ENCODE results near the gene AATK. TPM values are rescaled to one million over a fixed set of nuclear protein-coding genes. Genes with fewer than 3 reads are reported as not detected.
A peak's percentile ranks its signal among the peaks of the same experiment; 100 is the strongest.

The AATK gene
- total and polyA plus RNA-seq, 2 of the 13 experiments (the other 11 are each of a cell fraction or from before 2014, with no cell fraction given): 2.9 to 8.4 TPM

DNA sequence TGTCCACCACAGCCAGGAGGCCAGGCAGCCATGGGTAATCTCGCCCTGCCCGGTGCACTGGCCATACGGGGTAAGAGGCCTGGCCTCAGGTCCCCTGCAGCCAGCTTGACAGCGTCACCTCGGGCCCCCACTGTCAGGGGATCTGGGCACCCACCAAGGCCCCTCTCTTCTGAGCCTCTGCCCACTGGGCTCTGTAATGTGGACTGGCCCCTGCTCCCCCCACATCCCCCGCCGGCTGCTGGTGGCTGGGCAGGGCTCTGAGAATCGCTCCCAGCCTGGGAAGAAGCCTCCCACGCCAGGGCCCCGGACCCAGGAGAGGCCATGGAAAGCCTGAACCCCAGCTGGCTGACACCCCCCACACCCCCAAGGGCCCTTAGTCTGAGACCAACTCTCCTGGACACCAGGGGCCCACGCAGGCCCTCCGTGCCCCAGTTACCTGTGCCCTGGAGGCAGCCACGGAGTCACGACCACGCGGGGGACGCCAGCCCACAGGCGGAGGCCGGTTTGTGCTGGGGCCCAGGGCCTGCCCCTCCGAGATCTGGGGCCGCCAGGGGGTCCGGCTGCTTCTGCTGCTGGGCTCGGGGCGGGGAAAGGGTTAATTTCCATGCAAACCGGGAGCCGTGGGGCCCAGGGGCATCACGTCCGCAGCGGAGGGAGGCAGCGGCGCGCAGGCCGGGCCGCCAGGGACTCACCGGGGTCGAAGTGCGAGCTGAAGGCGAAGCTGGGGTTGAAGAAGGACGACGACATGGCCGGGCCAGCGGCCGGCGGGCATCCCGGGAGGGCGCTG is 582 bp downstream of the AATK start, which contains the start of gene PVALEF (continued):
- peak; percentile 50; the same call in 1 of the 2 replicates for TF ChIP-seq AFF4 (CRISPR knock-in tag; IDR thresholded peaks at IDR 0.05)
- TF ChIP-seq ZMAT5 (CRISPR knock-in tag; IDR thresholded peaks at IDR 0.05; ENCODE audit: borderline replicate concordance, low read depth): no peak
- TF ChIP-seq, protein P1, sequence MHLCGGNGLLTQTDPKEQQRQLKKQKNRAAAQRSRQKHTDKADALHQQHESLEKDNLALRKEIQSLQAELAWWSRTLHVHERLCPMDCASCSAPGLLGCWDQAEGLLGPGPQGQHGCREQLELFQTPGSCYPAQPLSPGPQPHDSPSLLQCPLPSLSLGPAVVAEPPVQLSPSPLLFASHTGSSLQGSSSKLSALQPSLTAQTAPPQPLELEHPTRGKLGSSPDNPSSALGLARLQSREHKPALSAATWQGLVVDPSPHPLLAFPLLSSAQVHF (CRISPR knock-in tag; IDR thresholded peaks at IDR 0.05): 0 out of 2 replicates have a peak, but pooled peaks have one; percentile 67
- no peak; the same call in 1 of the 2 replicates for TF ChIP-seq PAWR (CRISPR knock-in tag; IDR thresholded peaks at IDR 0.05; ENCODE audit: borderline replicate concordance)
- TF ChIP-seq JDP2 (CRISPR knock-in tag; IDR thresholded peaks at IDR 0.05; ENCODE audit: borderline replicate concordance): no peak; the same call in 1 of the 2 replicates
- TF ChIP-seq RARA (CRISPR knock-in tag; IDR thresholded peaks at IDR 0.05): no peak
- peak; percentile 94 for TF ChIP-seq NCOA1 (CRISPR knock-in tag; IDR thresholded peaks at IDR 0.05)
- TF ChIP-seq, protein P2, sequence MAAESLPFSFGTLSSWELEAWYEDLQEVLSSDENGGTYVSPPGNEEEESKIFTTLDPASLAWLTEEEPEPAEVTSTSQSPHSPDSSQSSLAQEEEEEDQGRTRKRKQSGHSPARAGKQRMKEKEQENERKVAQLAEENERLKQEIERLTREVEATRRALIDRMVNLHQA (CRISPR knock-in tag; IDR thresholded peaks at IDR 0.05): no peak
- no peak for TF ChIP-seq ARNT (IDR thresholded peaks at IDR 0.05)
- no peak for TF ChIP-seq ZNF17 (CRISPR knock-in tag; IDR thresholded peaks at IDR 0.05)
- peak; percentile 65; the same call in 1 of the 2 replicates for TF ChIP-seq ZBTB2 (CRISPR knock-in tag; IDR thresholded peaks at IDR 0.05; ENCODE audit: low read depth)
- no peak for TF ChIP-seq PHF5A (CRISPR knock-in tag; IDR thresholded peaks at IDR 0.05; ENCODE audit: low read depth, unreplicated experiment)
- TF ChIP-seq ZSCAN30 (CRISPR knock-in tag; IDR thresholded peaks at IDR 0.05): no peak

All from HepG2 (cell line).